Cardiac septum (tissue), 1 donor: ENCODE results near the gene OR6S1. TPM values are rescaled to one million over a fixed set of nuclear protein-coding genes. Genes with fewer than 3 reads are reported as not detected.

Experiments used
- DNase-seq: peaks from one replicate; pipeline ENCODE4 v3.0.0-alpha.2; 2020; ENCODE audit warnings: low spot score
- intact Hi-C: fragments of 100-400 bp; cut with DNase I; formaldehyde crosslinking; loops from one replicate; pipeline ENCODE4 v1.14.0; 2022
- long read RNA-seq: library from polyadenylated mRNA; unstranded; transcript quantifications from one replicate; pipeline ENCODE4 v2.0.0, GENCODE V29; 2021
- total RNA-seq: library from RNA; stranded (reverse); fragmentation: NEBNext Ultra II Directional; extraction: Animal tissue kit (Norgen Biotek cat#: 25700); gene quantifications from one replicate; pipeline ENCODE4 v1.2.1, GENCODE V29; 2021
- donor health status: DM: no; HTN: no; CAD: no.

OR6S1 gene, protein sequence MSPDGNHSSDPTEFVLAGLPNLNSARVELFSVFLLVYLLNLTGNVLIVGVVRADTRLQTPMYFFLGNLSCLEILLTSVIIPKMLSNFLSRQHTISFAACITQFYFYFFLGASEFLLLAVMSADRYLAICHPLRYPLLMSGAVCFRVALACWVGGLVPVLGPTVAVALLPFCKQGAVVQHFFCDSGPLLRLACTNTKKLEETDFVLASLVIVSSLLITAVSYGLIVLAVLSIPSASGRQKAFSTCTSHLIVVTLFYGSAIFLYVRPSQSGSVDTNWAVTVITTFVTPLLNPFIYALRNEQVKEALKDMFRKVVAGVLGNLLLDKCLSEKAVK
- total RNA-seq: not detected
- long read RNA-seq: 0 reads

DNA sequence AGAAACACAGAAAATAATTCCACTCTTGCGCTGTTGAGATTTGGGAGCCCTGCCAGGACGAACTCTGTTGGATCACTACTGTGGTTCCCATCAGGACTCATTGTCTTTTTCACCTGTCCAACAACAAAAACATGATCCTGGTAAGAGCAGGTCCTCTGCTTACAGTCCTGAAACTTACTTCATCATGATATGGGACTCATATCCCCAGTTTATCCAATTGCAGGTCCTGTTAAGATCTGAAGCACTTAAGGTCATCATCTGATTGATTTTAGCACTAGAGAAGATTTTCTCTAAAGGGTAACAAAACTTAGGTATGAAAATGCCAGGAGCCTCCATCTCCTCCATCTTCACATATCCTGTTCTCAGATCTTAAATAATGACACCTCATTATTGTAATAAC, at the start of gene OR6S1:
Gene OR6S1 (minus strand): TSS at position 101 of the 400 bp plus-strand sequence. CDS start 0 bp downstream, at position 101.
- intact Hi-C loops: no loop called here
- no peak for DNase-seq

DNA sequence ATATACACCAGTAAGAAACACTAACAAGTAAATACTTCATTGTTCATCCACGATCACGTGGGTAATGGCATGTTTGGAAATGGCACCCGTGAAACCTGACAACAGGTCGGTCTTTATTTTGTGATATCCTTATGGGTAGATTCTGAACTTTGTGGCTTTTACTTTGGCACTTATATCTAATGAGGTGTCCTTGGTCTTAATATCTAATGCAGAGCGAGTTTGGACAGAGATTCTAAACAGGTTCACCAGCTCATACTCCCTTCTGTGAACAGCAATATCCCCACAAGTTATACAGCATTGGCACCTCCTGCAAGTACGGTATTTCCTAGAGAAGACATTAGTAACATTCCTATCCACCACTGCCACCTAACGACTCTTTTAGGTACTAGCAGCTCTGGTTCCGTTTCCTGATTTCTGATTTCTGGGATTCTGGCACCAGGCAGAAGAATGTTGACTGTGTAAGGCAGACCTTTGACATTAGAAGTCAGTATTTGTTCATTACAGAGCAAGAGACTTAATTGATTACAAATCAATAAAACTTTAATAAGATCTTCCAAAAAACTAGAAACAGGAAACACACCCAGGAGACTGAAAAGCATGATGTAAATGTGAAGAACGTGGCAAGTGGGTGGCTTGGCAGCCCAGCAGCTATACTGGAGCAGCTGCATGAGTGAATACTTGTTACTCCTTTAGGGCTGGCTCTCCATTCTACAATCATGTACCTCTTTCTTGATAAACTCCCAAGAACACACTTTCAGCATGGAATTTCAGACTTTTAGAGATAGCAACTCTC, 49.6 kb upstream of the OR6S1 start:
- DNase-seq: no peak

DNA sequence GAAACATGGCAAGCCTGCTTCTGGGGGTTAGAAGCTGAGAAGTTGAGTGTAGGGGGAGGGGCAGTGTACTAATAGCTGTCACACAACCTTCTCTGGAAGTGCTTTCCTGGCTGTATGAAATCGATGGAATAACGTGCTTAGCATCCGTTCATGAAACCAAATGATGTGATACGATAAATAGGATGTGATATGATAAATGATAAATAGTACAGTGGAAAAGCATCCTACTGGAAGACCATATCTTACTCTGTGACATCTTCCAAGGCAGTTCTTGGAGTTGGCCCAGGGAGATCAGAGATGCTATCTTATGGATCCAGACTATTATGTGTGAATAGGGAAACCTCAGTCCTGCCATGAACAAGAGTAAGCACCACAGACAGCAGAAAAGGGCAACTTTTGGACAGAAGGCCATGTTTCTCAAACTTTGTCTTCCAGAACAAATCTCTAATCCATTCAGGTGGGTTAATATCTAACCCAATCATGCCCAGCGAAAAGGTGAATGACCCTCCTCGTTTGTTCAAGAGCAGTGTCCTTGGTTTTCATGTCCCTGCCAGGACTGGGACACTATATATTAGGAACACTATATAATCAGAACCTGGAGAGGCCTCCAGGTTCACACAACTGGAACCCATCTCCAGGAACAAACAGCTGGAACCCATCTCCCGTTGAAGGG, 46.8 kb upstream of the OR6S1 start, which contains the start of gene ANG:
Gene ANG (plus strand): TSS at position 598 of the 673 bp plus-strand sequence. CDS start 4,801 bp downstream, outside the sequence.
- no peak for DNase-seq
- intact Hi-C loops: loop anchor here (10.0 kb wide), 1 partner anchor 224 kb away; the partner anchor contains the start of genes PIP4P1 and PNP

More for the DNA sequence above, 49.6 kb upstream of the OR6S1 start:
- intact Hi-C loops: no loop called here

DNA sequence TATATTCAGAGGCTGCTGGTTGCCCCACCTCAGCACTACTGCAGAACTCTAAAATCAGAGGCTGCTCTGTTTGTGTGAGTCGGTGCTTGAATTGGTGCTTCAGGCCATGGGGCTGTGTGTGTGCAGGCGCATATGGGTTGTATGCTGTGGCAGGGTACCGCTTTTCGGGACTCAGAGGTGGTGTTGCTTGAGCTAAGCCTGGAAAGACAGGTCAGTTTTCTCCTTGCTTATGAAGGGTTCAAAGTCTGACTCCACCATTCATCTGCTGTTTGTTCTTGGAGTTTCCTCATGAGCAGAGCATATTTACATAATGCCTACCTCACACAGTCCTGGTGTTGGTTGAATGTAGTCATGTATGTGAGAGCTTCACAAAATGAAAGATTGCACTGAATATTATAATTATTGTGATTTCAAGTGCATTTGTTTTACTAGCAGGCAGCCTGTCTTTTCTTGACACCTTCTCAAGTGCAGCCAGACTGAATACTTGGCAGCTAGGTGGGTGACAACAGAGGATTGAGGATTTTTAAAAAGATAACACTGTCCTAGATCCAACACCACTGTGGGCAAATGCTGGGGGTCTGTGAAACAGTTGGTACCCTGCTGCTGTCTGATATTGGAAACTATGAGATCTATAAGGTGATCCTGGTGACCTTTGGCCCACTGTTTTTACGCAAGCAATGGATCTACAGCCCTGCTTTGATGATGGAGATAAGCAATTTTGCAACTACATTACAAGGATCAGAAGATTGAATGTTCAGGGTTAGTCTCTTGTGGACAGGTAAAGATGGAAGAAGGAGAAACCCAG, 46.1 kb upstream of the OR6S1 start:
- DNase-seq: no peak
- intact Hi-C loops: loop anchor here (10.0 kb wide), 1 partner anchor 223 kb away; the partner anchor contains the start of genes PIP4P1 and PNP

DNA sequence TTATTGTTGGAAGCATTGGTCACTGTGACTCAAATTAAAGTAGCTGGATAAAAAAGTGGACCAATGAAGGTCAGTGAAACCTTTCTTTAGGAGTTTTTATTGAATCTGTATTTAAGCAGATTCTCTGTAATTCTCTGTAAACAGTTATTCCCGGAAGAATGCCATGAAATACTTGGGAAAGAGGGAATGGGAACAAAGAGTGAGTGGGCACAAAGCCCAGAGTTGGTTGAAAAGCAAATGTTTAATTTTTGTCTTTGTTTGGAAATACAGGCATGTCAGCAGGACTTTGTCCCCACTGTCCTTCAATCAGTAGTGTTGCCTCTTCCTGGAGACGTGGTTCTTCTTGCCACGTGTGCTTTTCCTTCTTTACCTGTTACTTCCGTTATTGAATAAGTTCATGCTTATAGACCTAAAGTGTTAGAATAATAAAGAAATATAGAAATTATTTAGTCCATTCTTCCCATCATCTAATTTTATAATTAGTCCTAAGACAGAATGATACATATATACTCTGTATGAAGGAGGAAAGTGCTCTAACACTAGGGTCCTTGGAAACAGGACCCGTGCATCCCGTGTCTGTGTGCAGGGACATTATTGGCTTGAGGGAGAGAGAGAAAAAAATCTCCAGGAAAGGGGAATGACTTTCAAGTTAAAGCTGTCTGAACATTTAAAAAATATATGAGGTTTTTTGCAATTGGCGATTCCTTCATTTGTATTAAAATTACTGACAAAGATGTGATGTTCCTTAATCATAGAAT, 45.1 kb upstream of the OR6S1 start:
- intact Hi-C loops: loop anchor here (10.0 kb wide), 1 partner anchor 222 kb away; the partner anchor contains the start of genes PIP4P1 and PNP
- DNase-seq: no peak

DNA sequence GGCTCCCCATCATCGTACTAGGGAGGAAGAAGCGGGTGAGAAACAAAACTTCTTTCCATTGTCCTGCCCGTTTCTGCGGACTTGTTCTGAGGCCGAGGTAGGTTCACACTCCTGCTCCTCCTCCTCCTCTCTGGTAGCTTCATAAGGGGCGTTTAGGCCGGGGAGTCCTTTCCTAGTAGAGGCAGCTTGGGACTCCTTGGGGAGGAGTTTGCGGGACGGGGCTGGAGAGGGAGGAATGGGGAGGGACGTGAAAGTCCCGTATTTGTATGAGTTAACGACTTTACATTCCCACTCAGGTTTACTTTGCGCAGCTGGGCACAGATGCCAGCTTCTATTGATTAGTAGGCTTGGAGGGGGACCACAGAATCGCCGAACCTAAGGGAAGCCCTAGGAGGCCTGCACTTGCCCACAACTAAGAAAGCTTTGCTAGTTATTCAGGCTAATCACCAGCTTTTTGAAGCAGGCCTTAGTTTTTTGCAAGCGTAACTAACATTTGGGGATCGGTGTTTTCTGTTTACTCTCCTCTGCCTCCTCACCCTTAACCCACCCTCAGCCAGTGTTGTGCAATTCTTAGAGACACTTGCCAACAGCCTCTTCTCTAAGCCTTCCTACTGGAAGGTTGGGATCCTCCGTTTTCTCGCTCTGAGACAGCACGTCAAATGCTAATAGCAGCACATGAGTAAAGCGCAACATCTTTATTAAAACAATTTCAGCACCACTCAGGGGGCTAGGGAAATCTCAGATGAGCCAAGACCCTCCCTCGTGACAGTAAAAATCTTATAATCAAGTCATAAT, 43.4 kb upstream of the OR6S1 start:
- intact Hi-C loops: loop anchor here (5.0 to 10.0 kb wide), 6 partner anchors 53 to 417 kb away; partner anchors contain the start of genes CCNB1IP1, PIP4P1, PNP and TEP1
- DNase-seq: no peak

DNA sequence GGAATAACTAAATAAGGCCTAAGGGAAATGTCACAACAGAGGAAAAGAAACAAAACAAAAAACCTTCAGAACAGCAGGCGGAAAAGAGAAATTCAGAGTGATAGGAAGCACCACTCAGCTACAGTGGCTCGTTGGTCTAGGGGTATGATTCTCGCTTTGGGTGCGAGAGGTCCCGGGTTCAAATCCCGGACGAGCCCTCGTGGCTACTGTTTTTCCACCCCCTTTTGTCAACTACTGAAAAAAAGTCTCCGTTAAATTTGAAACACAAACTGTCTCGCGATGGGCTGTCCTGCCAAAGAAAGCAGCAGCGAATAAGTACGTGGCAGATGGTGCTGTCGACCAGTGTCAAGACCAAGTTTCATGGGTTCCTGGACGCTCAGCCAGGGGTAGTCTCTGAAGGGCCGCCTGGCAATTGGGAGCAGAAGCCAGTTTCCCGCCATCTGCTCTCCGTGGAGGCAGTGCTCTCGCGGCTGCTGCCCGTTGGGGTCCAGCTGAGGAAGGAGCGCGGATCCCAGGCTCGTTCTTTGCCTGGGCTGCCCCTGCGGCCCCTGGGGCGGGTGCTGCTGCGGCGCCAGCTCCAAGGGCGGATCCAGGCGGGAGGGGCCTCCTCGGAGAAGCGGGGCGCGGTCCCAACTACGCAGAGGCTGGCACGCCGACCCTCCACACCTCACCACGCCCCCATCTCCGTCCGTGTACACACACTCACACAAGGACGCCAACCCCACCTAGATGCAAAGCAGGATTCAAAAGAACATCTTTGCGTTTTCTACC, 42.6 kb upstream of the OR6S1 start, which contains the start of gene RNASE4:
Gene RNASE4 (plus strand): TSS at position 670 of the 771 bp plus-strand sequence. CDS start 14,812 bp downstream, outside the sequence.
- peak; percentile 87 for DNase-seq
- intact Hi-C loops: loop anchor here (1.0 to 10.0 kb wide), 7 partner anchors 52 to 418 kb away; partner anchors contain the start of genes CCNB1IP1, PIP4P1, PNP and TEP1

DNA sequence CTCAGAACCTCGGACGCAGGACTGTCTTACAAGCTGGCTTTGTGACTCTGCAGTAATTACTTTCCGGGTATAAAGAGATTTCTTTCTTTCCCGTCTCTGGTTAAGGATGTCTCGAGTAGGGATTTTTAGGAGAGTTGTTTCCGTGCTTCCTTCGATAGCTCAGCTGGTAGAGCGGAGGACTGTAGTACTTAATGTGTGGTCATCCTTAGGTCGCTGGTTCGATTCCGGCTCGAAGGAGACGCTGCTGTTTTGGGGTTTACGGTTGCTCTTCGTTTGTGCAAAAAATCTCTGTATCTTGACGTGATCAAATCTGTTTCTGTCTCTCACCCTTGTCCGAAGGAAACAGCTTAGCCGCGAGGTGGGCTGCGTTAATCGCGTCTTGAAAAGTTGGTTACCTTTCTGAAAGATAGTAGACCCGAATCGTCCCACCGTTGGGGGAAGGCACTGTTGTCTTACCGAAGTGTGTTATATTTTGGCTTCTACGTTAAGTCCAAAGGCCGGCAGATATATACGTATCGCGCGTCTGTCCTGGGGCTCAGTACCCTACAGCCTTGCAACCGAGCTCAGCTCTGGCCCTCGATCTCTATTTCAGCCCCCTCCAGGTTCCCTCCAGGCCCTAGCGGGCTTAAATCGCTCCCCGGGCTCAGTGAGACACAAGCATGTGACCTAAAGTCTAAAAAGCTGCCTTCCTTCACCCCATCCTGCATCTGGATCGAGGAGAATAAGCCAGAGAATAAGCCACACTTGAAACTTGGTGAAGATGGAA, 41.8 kb upstream of the OR6S1 start:
- DNase-seq: peak; percentile 83
- intact Hi-C loops: loop anchor here (1.0 to 10.0 kb wide), 7 partner anchors 51 to 419 kb away; partner anchors contain the start of genes CCNB1IP1, PIP4P1, PNP and TEP1

DNA sequence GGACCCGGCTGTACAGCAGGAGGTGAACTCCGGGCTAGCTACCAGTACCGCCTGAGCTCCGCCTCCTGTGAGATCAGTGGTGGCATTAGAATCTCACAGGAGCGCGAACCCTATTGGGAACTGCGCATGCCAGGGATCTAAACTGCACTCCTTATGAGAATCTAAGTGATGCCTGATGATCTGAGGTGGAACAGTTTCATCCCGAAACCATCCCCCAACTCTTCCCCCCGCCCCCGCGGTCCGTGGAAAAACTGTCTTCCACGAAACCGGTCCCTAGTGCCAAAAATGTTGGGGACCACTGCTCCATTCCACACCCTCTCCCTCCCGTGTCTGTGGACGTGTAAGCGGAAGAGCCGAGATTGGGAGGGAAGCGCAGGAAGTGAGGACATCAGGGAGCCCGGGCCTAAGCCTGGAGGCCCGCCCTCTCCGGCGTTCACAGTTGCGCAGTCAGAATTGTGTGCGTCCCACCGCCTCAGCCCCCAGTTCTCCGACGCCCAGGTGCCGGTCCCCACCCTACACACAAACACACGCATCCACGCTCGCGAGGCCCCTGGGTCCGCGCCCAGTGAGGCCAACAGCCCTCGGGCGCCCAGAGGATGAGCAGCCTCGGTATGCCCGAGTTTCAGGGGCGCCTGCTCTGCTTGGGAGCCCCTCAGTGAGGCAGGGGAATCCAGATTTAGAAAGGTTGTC, 41.1 kb upstream of the OR6S1 start:
- intact Hi-C loops: loop anchor here (1.0 to 10.0 kb wide), 7 partner anchors 50 to 420 kb away; partner anchors contain the start of genes CCNB1IP1, PIP4P1, PNP and TEP1
- DNase-seq: peak; percentile 94

DNA sequence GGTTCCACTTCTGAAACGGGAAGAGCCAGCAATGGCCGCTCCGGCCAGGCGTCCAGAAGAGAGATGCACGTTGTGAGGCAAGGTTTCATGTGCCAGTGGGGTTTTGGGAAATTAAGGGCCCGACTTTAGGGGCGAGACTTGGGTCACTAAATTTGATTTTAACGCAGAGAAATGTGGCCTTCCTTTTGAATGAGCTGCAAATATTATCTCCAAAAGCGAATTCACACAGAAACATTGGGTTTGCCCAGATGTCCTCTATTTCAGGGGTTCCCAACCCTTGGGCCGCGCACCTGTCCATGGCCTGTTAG, 40.6 kb upstream of the OR6S1 start:
- no peak for DNase-seq
- intact Hi-C loops: loop anchor here (5.0 to 10.0 kb wide), 6 partner anchors 50 to 420 kb away; partner anchors contain the start of genes CCNB1IP1, PIP4P1, PNP and TEP1

DNA sequence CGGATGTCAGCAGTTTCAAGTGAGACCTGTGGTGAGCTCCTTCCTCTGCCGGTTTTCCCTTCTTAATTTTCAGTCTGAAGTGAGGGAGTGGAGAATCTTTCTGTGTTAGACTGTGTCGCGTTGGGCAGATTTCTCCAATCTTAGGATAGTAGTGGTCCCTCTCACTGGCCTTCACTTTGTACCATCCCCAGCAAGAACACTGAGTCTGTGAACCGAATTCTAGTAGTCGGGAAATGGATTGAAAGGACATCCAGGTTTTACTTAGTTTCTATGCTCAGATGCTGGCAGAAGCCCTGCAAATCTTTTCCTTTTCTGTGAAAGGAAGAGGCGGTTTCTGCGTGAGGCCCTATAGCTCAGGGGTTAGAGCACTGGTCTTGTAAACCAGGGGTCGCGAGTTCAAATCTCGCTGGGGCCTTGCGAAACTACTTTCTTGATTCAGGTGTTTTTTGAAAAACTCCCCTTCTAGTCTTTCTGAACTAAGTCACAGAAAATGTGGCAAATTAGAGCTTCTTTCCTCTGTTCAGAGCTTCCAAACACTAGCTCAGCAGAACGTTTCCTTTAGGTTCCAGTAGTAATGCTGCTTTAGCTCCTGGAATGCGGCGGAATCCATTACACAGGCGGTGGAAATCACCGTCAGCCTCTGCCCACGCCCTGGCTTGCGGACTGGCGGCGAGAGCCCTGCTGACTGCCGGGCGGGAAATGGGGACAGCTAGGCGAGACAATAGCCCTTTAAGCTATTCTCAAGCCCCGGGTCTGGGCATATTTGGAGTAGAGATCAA, 40.0 kb upstream of the OR6S1 start:
- intact Hi-C loops: loop anchor here (5.0 to 10.0 kb wide), 6 partner anchors 49 to 421 kb away; partner anchors contain the start of genes CCNB1IP1, PIP4P1, PNP and TEP1
- DNase-seq: peak; percentile 80

DNA sequence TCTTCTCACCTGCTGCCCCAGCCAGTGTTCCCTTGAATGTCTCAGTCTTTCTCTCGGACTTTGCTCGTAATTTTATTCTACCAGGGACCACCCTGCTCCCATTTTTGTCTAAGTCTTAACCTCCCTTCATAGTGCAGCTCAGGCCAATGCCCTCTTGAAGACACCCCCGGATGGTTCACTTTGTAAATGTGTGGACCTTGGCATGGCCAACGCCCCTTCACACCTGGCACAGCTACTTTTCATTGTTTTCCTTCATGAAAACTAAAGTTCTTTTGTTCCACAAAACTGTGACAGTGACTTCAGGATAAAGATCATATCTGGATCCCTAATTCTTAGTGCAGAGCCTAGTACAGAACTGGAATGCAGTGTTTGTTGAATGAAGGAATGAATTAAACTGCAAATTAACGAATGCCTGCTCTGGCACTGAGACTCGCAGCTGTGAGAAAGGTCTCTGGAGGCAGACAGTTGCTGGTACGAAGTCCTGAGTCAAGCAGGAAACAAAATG, 39.4 kb upstream of the OR6S1 start:
- intact Hi-C loops: loop anchor here (5.0 to 10.0 kb wide), 6 partner anchors 49 to 421 kb away; partner anchors contain the start of genes CCNB1IP1, PIP4P1, PNP and TEP1
- DNase-seq: no peak

DNA sequence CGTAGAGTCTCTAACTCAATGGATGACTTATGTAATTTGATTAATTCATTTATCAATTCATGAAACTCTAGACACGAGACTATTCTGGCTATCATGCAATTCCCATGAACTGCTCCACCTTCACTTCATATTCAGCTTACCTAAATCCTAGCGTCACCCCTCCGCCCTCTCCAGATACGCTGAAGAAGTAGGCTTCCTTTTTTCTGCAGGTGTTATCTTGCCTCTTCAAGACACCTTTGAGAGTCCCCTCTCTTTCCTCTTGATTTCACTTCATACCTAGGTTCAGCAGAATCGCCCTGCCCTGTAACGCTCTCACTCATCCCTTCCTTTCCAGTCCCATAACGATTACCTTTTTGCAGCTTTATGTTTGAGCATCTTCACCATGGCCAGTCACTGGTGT, 38.9 kb upstream of the OR6S1 start:
- DNase-seq: no peak
- intact Hi-C loops: loop anchor here (5.0 to 10.0 kb wide), 6 partner anchors 48 to 422 kb away; partner anchors contain the start of genes CCNB1IP1, PIP4P1, PNP and TEP1

DNA sequence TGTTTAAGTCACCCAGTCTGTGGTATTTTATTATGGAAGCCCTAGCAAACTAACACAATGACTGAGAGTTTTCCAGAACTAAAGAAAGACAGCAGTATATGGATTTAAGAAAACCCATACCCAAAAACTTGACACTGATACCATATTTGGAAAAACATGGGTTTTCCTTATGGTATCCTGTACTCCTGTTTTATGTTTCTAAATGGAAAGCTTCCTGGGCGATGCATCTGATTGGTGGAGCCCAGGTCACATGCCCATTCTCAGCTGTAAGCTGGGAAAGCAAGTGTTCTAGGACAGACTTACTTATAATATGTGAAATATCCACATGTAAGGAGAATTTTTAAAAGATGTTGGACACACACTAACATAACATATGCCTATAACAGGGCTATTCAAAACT, 38.4 kb upstream of the OR6S1 start:
- intact Hi-C loops: loop anchor here (5.0 to 10.0 kb wide), 6 partner anchors 48 to 422 kb away; partner anchors contain the start of genes CCNB1IP1, PIP4P1, PNP and TEP1
- DNase-seq: no peak
